Measurements from ENCODE around the gene GTF2A1L.
"Not testable (repeated sequence)": the region's sequence is repeated elsewhere in the genome, so short reads cannot be mapped to it uniquely, and the experiment has no call there.

The GTF2A1L gene

GRCh38 chr2:48693066-48693465 lies 75.4 kb downstream of the GTF2A1L start:
- no peak overlapping the region for H3K4me3 ChIP-seq (ENCODE audit: low read length)
- DNase-seq (ENCODE audit: low read depth, low spot score) = no peak

GRCh38 chr2:48693645-48694044 lies 76.0 kb downstream of the GTF2A1L start:
- DNase-seq (ENCODE audit: low read depth, low spot score) = no peak
- no peak overlapping the region for H3K4me3 ChIP-seq (ENCODE audit: low read length)

- no peak overlapping the region for H3K4me3 ChIP-seq (ENCODE audit: low read length)
- DNase-seq (ENCODE audit: low read depth, low spot score) = no peak
Measured at GRCh38 chr2:48694149-48694548, 76.5 kb downstream of the GTF2A1L start.

GRCh38 chr2:48695991-48696390 lies 78.3 kb downstream of the GTF2A1L start:
- H3K4me3 ChIP-seq (ENCODE audit: low read length) = no peak overlapping the region
- no peak for DNase-seq (ENCODE audit: low read depth, low spot score)

GRCh38 chr2:48696881-48697280 lies 79.2 kb downstream of the GTF2A1L start:
- H3K4me3 ChIP-seq (ENCODE audit: low read length) = no peak overlapping the region
- no peak for DNase-seq (ENCODE audit: low read depth, low spot score)

GRCh38 chr2:48699348-48699930 lies 81.8 kb downstream of the GTF2A1L start:
- no peak overlapping the region for H3K4me3 ChIP-seq (ENCODE audit: low read length)
- DNase-seq (ENCODE audit: low read depth, low spot score) = no peak

- H3K4me3 ChIP-seq (ENCODE audit: low read length); DNase-seq (ENCODE audit: low read depth, low spot score): not testable (repeated sequence)
Measured at GRCh38 chr2:48703621-48704020, 86.0 kb downstream of the GTF2A1L start.

- DNase-seq (ENCODE audit: low read depth, low spot score) = peak; percentile 3
- no peak overlapping the region for H3K4me3 ChIP-seq (ENCODE audit: low read length)
Measured at GRCh38 chr2:48707466-48707865, 89.8 kb downstream of the GTF2A1L start.

GRCh38 chr2:48709096-48710034 lies 91.7 kb downstream of the GTF2A1L start:
- H3K4me3 ChIP-seq (ENCODE audit: low read length) = no peak overlapping the region
- DNase-seq (ENCODE audit: low read depth, low spot score) = no peak

GRCh38 chr2:48711343-48711742 lies 93.7 kb downstream of the GTF2A1L start:
- DNase-seq (ENCODE audit: low read depth, low spot score) = no peak
- H3K4me3 ChIP-seq (ENCODE audit: low read length) = no peak overlapping the region

- no peak for DNase-seq (ENCODE audit: low read depth, low spot score)
- H3K4me3 ChIP-seq (ENCODE audit: low read length) = no peak overlapping the region
Measured at GRCh38 chr2:48712151-48712550, 94.5 kb downstream of the GTF2A1L start.

GRCh38 chr2:48713647-48714046 lies 96.0 kb downstream of the GTF2A1L start:
- no peak overlapping the region for H3K4me3 ChIP-seq (ENCODE audit: low read length)
- DNase-seq (ENCODE audit: low read depth, low spot score) = no peak

GRCh38 chr2:48714245-48714644 lies 96.6 kb downstream of the GTF2A1L start:
- H3K4me3 ChIP-seq (ENCODE audit: low read length) = no peak overlapping the region
- DNase-seq (ENCODE audit: low read depth, low spot score) = no peak

- no peak overlapping the region for H3K4me3 ChIP-seq (ENCODE audit: low read length)
- no peak for DNase-seq (ENCODE audit: low read depth, low spot score)
Measured at GRCh38 chr2:48715042-48715899, 97.6 kb downstream of the GTF2A1L start.

GRCh38 chr2:48715956-48716355 lies 98.3 kb downstream of the GTF2A1L start:
- no peak overlapping the region for H3K4me3 ChIP-seq (ENCODE audit: low read length)
- DNase-seq (ENCODE audit: low read depth, low spot score) = no peak

- H3K4me3 ChIP-seq (ENCODE audit: low read length) = no peak overlapping the region
- DNase-seq (ENCODE audit: low read depth, low spot score) = no peak
Measured at GRCh38 chr2:48717846-48718245, 100.2 kb downstream of the GTF2A1L start.

- H3K4me3 ChIP-seq (ENCODE audit: low read length) = no peak overlapping the region
- no peak for DNase-seq (ENCODE audit: low read depth, low spot score)
Measured at GRCh38 chr2:48719480-48720177, 102.0 kb downstream of the GTF2A1L start.

GRCh38 chr2:48721158-48721557 lies 103.5 kb downstream of the GTF2A1L start:
- DNase-seq (ENCODE audit: low read depth, low spot score) = no peak
- H3K4me3 ChIP-seq (ENCODE audit: low read length) = no peak overlapping the region

GRCh38 chr2:48722391-48722790 lies 104.7 kb downstream of the GTF2A1L start:
- no peak overlapping the region for H3K4me3 ChIP-seq (ENCODE audit: low read length)
- no peak for DNase-seq (ENCODE audit: low read depth, low spot score)
